Dermis lymphatic vessel endothelial cell (primary cell): ENCODE results near the gene LRRD1. TPM values are rescaled to one million over a fixed set of nuclear protein-coding genes. Genes with fewer than 3 reads are reported as not detected.

ENCODE experiments used
- total RNA-seq: library from RNA; depleted of rRNA; stranded (reverse); fragments of >200 nt; gene quantifications from 2 replicates; pipeline ENCODE4 v1.2.1, GENCODE V29; 2014

The LRRD1 gene
- total RNA-seq = not detected in 2 replicates

DNA sequence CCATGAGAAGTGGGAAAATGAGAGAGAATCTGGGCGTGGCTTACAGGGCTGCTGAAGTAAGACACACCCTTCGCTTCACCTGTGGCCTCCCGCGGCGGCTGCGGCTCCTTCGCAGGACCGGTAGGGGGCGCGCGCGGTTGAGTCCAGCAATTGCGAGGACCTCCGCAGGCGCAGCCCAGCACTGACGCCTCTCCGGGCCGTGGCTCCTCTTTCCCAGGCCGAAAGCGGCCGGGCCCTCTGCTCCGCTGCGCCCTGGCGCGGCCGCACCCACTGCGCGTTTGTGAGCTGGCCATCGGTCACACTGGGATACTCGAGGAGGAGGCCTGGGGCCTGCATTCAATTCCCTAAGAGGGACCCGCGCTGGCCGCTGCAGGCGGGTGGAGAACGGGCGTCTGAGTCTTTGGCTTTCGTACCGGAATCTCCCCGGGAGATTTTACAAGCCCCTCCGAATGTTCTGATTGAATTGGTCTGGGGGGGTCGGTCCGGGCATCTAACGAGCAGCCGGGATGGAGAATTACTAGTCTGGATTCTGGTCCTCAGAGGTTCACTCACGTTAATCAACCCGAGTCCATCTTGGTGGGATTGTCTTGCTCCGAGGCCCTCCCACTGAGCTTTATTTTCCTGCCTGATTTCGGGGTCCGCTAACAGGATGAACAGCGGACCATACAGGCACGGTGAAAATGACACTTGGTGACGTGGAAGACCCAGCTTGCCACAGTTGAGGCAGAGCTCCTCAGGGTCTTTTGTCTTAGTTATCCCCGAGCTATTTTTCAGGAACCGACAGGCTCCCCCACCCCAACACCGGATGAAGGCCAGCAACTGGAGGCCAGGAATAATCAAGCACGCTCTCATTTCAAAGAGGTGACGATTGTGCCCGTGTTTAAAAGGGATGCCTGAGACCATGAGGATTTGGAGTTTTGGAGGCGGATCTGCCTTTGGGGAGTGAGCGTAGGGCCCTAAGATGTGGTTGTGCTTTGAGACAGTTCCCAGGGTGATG lies at the start of gene LRRD1:
Gene LRRD1 (minus strand): TSS at position 215 of the 997 bp plus-strand sequence. CDS start 13,940 bp downstream, outside the sequence.

DNA sequence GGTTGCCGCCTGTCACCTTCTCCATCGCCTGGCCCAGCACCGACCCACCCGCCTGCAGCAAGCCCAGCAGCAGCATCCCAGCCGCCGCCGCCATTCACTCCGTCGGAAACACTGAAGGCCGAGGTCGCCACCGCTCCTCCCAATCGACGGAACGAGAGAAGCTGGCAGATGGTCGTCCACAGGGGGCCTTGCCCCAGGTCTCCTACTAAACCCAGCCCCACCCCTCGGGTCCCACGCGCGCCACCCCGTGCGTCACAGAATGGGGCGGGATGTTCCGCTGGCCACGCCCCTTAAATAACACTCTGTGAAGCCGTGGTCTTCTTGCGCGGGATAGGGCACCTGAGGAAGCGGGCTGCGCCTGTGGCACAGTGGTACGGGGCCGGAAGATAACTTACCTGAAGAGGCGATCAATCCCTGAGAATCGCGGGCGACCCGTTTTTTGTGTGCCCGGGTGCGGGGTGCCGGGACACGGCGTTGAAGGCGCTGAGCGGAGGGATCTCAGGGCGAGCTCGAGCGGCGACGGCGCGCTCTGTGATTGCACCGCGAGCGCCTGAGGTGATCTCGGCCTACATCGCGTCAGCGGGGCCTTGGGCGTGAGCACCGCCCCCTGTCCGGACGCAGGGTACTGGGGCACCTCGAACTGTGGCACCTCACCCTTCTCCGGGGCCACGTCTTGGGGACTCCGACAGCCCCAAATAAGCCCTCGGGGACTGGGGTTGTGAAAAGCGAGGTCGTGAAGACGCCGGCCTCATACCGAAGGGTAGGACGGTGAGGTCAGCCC lies 44.5 kb downstream of the LRRD1 start, which contains the start of gene CYP51A1:
Gene CYP51A1 (minus strand): TSS at position 207 of the 781 bp plus-strand sequence. CDS start 113 bp downstream, at position 94.

Other genes with a start within 250 kb of the LRRD1 start
- 31.5 and 43.3 TPM in 2 replicates for gene AKAP9, start 238.3 kb downstream of the LRRD1 start, total RNA-seq
- gene CYP51A1, start 44.7 kb downstream of the LRRD1 start, total RNA-seq = 77.7 and 85.5 TPM in 2 replicates
- 32.0 and 43.1 TPM in 2 replicates for gene KRIT1, start 66.8 kb upstream of the LRRD1 start, total RNA-seq
- gene ANKIB1, start 66.8 kb upstream of the LRRD1 start, total RNA-seq = 27.8 and 32.5 TPM in 2 replicates